Hepatocyte (in vitro differentiated cells): ENCODE results near the gene BAIAP2L1.

Source experiments
- CTCF ChIP-seq: fragments of 200-600 bp; sonication (generic); IDR thresholded peaks from 2 replicates; pipeline ENCODE4 v1.5.1; 2016; ENCODE audit warnings: antibody characterized with exemption, mild to moderate bottlenecking; ENCODE audit not compliant: poor library complexity
- EZH2 ChIP-seq: fragments of 200-600 bp; sonication (generic); IDR thresholded peaks from 2 replicates; pipeline ENCODE4 v1.6.1; 2016; ENCODE audit warnings: antibody characterized with exemption, mild to moderate bottlenecking, borderline replicate concordance
- EZH2phosphoT487 ChIP-seq: fragments of 200-600 bp; sonication (generic); IDR thresholded peaks from one replicate; pipeline ENCODE4 v1.6.1; 2018; ENCODE audit warnings: antibody characterized with exemption, mild to moderate bottlenecking, low read depth, moderate library complexity; ENCODE audit not compliant: unreplicated experiment, severe bottlenecking

GRCh38 chr7:98387544-98388226 is 13.2 kb downstream of the BAIAP2L1 start:
- TF ChIP-seq CTCF (no peak), EZH2 (no peak), EZH2phosphoT487 (no peak)
